Measurements from ENCODE around the gene SLC22A31.

SLC22A31 gene

DNA sequence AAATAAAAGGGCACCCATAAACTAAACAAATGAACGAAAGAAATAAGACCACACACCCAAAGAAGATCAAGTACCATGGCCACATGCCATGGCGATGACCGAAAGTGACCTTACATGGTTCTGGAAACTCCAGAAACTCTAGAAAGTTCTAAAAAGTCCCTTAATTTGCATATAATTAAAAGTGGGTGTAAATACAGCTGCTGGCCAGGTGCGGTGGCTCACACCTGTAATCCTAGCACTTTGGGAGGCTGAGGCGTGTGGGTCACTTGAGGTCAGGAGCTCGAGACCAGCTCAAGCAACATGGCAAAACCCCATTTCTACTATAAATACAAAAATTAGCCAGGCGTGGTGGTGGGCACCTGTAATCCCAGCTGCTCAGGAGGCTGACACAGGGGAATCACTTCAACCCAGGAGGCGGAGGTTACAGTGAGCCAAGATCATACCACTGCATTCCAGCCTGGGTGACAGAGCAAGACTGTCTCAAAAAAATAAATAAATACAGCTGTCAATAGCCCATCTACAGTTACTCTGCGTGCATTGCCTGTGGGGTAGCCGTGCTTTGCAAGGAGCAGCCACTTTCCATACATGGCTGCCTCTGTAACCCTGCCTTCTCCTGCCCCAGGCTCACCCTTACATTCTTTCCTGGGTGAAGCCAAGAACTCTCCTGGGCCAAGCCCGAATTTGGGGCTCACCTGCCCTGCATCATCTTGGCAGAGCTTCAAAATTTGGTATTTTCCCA, 10.0 kb upstream of the SLC22A31 start:
- H3K9me3 Mint-ChIP-seq = no peaks in the 10 kb centered on the region

DNA sequence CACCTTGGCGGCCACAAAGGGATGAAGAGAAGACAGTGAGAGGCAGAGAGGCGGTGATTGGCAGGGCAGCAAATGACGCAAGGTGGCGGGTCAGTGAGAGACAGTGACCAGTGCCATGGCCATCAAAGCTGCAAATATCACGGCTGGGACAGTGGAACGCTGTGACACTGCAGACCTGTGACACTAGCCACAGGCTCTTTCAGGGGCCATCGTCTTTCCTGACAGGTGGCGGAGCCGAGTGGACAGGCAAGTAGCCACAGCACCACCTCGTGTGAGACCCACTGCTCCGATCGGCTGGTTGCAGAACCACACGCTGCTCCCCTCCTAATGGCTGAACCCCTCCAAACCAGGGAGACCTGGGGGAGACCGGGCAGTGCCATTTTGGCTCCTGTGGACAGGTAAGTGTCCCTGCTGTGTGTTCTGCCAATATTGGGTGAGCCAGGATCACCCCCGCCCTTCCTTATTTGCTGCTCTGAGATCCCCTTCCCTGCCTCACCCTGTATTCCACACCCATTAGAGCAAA, 9.2 kb upstream of the SLC22A31 start:
- no peak overlapping the region for H3K4me3 Mint-ChIP-seq
- H3K4me1 Mint-ChIP-seq = no peaks in the 10 kb centered on the region
- DNase-seq (ENCODE audit: low spot score in 2 of 2) (no peak), ATAC-seq (replicated peaks; ENCODE audit: extremely low read depth, poor library complexity, severe bottlenecking) (no peak)
- peaks cover 51% of the 10 kb centered on the region for H3K27me3 Mint-ChIP-seq
- no peaks in the 10 kb centered on the region for H3K9me3 Mint-ChIP-seq
- no peaks in the 10 kb centered on the region for H3K36me3 Mint-ChIP-seq (ENCODE audit: insufficient read depth)
- H3K27ac Mint-ChIP-seq (ENCODE audit: low read depth) = no peak overlapping the region

More for the DNA sequence above, 10.0 kb upstream of the SLC22A31 start:
- ATAC-seq (replicated peaks; ENCODE audit: extremely low read depth, poor library complexity, severe bottlenecking) (no peak), DNase-seq (ENCODE audit: low spot score in 2 of 2) (no peak)
- no peaks in the 10 kb centered on the region for H3K36me3 Mint-ChIP-seq (ENCODE audit: insufficient read depth)
- no peak overlapping the region for H3K4me3 Mint-ChIP-seq
- no peaks in the 10 kb centered on the region for H3K4me1 Mint-ChIP-seq
- no peak overlapping the region for H3K27ac Mint-ChIP-seq (ENCODE audit: low read depth)
- H3K27me3 Mint-ChIP-seq = peaks cover 45% of the 10 kb centered on the region

DNA sequence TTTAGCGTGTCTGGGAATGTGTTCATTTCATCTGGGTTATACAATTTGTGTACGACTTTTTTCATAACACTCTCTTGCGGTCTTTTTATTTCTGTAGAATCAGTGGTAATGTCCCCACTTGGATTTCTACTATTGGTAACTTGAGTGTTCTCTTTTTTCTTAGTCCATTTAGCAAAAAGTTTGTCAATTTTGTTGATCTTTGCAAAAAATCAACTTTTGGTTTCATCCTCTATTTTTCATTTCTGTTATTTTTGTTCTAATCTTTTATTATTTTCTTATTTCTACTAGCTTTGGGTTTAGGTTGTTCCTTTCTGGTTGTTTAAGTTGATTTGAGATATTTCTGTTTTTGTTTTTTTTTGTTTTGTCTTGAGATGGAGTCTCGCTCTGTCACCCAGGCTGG, 7.7 kb upstream of the SLC22A31 start:
- ATAC-seq (replicated peaks; ENCODE audit: extremely low read depth, poor library complexity, severe bottlenecking) (no peak), DNase-seq (ENCODE audit: low spot score in 2 of 2) (no peak)
- Mint-ChIP-seq H3K4me1 (peaks cover 4% of the 10 kb centered on the region), H3K27me3 (peaks cover 67% of the 10 kb centered on the region), H3K4me3 (no peak overlapping the region), H3K9me3 (no peaks in the 10 kb centered on the region), H3K36me3 (ENCODE audit: insufficient read depth) (no peaks in the 10 kb centered on the region), H3K27ac (ENCODE audit: low read depth) (no peak overlapping the region)

DNA sequence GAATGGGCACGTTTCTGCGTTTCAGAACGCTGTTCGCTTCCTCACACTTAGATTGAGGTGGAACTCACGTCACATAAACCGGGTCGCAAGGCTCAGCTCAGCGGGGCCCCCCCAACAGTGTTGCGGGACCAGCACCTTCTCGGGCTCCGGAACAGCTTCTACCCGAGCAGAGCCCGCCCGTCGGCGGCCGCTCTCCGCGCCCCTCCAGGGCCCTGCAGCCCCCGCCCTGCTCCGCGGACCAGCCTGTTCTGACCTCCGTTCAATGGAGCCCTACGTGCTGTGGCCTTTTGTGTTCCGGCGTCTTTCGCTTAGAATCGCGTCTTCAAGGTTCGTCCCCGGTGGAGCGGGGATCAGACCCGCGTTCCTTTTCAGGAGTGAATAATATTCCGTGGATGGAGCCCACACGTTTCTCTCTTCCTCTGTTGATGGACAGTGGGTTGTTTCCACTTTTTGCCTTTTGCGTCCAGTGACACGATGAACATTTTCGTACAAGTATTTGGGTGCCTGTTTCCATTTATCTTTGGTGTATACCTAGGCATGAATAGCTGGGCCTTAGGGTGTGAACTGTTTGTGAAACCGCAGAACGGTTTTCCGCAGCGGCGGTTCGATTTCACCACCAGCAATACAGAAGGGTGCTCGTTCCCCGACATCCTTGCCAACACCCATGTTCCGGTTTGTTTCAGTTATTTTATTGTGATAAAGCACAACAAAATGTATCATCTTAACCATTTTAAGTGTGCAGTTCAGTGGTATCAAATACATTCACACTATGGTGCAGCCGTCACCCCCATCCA, 2.3 kb upstream of the SLC22A31 start:
- peaks cover 59% of the 10 kb centered on the region for H3K27me3 Mint-ChIP-seq
- H3K4me3 Mint-ChIP-seq = peak overlapping the region; percentile 64
- H3K4me1 Mint-ChIP-seq = peaks cover 10% of the 10 kb centered on the region
- no peaks in the 10 kb centered on the region for H3K9me3 Mint-ChIP-seq
- no peak overlapping the region for H3K27ac Mint-ChIP-seq (ENCODE audit: low read depth)
- DNase-seq (ENCODE audit: low spot score in 2 of 2) (no peak), ATAC-seq (replicated peaks; ENCODE audit: extremely low read depth, poor library complexity, severe bottlenecking) (no peak)
- peaks cover 6% of the 10 kb centered on the region for H3K36me3 Mint-ChIP-seq (ENCODE audit: insufficient read depth)

DNA sequence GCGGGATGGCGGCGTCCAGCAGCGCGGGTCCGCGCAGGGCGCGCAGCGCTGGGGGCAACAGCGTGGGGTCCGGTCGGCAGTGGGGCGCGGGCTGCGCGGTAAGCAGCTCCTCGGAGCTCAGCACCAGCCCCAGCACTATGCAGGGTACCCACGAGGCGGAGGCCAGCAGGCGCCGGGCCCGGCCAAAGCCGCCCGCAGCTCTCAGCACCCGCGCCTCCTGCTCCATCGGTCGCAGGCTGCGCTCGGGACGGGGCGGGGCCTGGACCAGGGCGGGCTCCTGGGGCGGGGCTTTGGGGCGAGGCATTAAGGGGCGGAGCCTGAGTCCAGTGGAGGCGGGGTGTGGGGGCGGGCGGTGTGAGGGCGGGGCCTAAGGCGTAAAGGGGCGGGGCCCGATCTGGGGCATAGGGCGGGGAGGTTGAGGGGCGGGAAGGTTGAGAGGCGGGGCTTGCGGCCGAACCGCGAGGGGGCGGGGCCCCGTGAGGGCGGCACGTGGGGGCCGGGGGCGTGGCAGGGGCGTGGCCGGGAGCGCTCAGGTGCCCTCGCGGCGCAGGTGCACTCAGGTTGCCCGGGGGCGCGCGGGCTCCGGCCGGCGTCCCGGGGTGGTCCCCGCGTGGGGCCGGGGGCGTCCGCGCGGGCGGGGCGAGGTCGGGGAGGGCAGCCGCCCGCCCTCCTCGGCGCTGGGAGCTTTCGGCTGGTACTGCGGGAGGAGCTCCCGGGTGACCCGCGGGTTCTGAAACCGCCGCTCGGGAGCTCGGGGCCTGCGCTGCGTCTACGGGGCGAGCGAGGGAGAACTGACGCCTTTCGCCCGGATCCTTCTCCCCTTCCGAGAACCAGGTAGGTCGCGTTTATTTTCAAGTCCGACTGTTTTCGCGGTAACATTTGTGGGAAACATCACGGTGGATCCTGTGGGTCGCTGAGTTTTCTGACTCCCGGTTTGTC, 1.4 kb upstream of the SLC22A31 start:
- ATAC-seq (replicated peaks; ENCODE audit: extremely low read depth, poor library complexity, severe bottlenecking) (peak; percentile 61), DNase-seq (ENCODE audit: low spot score in 2 of 2) (peak in 1 of 2 donors; percentile 38)
- H3K4me3 Mint-ChIP-seq = peak overlapping the region; percentile 64
- H3K27ac Mint-ChIP-seq (ENCODE audit: low read depth) = no peak overlapping the region
- H3K9me3 Mint-ChIP-seq = no peaks in the 10 kb centered on the region
- peaks cover 10% of the 10 kb centered on the region for H3K4me1 Mint-ChIP-seq
- H3K36me3 Mint-ChIP-seq (ENCODE audit: insufficient read depth) = peaks cover 6% of the 10 kb centered on the region
- peaks cover 57% of the 10 kb centered on the region for H3K27me3 Mint-ChIP-seq

DNA sequence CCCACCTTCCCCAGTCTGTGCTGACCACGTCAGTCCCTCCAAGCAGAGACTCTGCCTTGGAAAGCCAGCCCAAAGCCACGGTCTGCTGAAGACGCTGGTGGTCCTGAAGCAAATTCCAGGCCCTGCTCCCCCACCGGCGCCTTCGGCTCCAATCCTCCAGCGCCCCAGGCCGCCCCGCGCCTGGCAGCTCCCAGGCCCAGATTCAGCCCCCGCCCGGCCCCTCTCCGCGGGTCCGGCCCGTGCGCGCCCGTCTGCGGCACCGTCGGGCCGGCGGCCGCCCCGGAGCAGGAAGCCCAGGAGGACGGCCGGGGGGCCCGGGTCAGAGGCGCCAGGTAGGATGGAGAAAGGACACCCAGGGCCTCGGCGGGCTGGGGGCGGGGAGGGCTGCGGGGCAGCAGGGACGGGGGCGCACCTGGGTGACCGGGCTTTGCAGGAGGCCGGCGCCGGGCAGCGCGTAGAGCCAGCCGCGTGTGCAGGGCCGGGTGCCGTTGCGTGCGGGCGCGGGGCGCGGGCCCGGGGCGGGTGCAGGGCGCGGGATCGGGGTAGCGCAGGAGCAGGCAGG, 594 bp upstream of the SLC22A31 start:
- Mint-ChIP-seq H3K4me1 (peaks cover 10% of the 10 kb centered on the region), H3K36me3 (ENCODE audit: insufficient read depth) (peaks cover 8% of the 10 kb centered on the region), H3K9me3 (no peaks in the 10 kb centered on the region), H3K27ac (ENCODE audit: low read depth) (no peak overlapping the region), H3K27me3 (peaks cover 52% of the 10 kb centered on the region), H3K4me3 (peak overlapping the region; percentile 25)
- DNase-seq (ENCODE audit: low spot score in 2 of 2) (no peak), ATAC-seq (replicated peaks; ENCODE audit: extremely low read depth, poor library complexity, severe bottlenecking) (no peak)

DNA sequence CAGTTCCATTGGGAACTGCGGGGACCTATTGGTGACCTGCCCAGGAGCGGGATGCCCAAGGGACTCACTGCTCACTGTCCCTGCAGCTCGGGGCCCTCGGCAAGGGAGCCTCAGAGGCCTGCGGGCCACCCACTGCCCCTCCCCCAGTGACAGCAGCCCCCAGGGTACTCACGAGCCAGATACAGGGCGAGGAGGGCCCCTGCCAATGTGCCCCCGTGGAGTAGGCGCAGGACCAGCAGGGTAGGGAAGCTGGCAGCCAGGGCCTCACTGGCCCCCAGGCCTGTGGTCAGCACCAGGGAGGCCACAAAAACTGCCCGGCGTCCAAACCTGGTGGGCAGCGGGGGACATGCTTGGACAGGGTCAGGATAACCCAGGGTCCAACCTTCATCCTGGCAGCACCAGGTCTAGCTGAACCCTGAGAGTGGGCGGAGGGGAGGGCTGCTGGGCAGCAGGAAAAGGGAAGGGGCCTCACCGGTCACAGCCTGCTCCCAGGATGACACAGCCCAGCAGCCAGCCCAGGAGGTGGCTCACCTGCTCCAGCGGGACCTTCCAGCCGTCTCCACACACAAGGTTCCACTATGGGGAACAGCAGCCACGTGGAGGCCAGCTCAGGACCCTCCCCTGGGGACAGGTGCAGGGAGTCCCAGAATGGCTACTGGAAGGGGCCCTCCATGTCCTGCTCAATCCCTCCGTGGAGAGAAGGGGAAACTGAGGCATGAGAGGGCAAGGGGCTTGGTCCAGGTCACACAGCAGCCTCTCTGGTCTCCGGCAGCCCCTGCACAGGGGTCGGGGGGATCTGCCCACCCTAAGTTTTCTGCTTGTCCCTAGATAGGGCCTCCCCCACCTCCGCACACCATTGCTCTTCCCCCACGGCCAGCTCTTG, 855 bp downstream of the SLC22A31 start:
- ATAC-seq (replicated peaks; ENCODE audit: extremely low read depth, poor library complexity, severe bottlenecking) = no peak
- peaks cover 8% of the 10 kb centered on the region for H3K36me3 Mint-ChIP-seq (ENCODE audit: insufficient read depth)
- H3K4me3 Mint-ChIP-seq = no peak overlapping the region
- DNase-seq (ENCODE audit: low spot score in 2 of 2) = no peak
- no peak overlapping the region for H3K27ac Mint-ChIP-seq (ENCODE audit: low read depth)
- H3K27me3 Mint-ChIP-seq = peaks cover 45% of the 10 kb centered on the region
- peaks cover 10% of the 10 kb centered on the region for H3K4me1 Mint-ChIP-seq
- no peaks in the 10 kb centered on the region for H3K9me3 Mint-ChIP-seq

DNA sequence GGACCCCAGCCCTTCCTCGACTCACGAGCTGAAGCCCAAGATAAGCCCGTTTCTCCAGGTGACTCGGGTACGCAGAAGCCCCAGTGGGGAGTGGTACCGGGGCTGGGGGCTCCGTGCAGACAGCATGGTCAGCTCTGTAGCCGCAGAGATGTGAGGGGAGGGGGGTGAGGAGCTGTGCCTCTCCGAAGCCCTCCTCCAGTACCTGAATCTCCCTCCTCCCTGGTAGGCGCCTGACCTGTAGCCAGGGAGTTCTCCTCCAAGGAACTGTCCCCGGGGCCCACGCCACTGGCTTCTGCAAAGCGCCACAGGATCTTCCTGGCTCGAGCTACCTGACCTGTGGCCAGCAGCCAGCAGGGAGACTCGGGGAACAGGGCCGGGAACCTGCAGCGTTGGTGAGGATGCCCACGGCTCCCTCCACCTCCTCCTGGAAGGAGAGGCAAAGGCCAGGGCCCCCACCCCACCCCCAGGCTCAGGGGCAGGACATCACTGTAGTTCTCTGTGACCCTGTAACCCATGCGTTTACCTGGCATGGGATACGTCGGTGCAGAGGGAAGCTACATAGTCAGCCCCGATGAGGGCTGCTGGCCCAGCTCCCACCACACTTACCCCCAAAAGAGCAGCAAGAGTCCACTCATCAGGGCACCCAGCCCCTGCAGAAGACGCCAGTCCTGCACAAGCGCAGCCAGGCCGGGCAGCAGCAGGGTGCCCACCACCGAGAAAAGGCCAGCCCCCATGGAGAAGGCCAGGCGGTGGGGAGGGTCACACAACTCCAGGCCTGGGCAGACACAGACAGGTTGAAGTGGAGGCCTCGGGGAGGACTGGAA, 1.7 kb downstream of the SLC22A31 start:
- no peak overlapping the region for H3K27ac Mint-ChIP-seq (ENCODE audit: low read depth)
- no peak overlapping the region for H3K4me3 Mint-ChIP-seq
- no peak for ATAC-seq (replicated peaks; ENCODE audit: extremely low read depth, poor library complexity, severe bottlenecking)
- H3K27me3 Mint-ChIP-seq = peaks cover 36% of the 10 kb centered on the region
- H3K4me1 Mint-ChIP-seq = peaks cover 10% of the 10 kb centered on the region
- H3K36me3 Mint-ChIP-seq (ENCODE audit: insufficient read depth) = peaks cover 10% of the 10 kb centered on the region
- H3K9me3 Mint-ChIP-seq = no peaks in the 10 kb centered on the region
- no peak for DNase-seq (ENCODE audit: low spot score in 2 of 2)

DNA sequence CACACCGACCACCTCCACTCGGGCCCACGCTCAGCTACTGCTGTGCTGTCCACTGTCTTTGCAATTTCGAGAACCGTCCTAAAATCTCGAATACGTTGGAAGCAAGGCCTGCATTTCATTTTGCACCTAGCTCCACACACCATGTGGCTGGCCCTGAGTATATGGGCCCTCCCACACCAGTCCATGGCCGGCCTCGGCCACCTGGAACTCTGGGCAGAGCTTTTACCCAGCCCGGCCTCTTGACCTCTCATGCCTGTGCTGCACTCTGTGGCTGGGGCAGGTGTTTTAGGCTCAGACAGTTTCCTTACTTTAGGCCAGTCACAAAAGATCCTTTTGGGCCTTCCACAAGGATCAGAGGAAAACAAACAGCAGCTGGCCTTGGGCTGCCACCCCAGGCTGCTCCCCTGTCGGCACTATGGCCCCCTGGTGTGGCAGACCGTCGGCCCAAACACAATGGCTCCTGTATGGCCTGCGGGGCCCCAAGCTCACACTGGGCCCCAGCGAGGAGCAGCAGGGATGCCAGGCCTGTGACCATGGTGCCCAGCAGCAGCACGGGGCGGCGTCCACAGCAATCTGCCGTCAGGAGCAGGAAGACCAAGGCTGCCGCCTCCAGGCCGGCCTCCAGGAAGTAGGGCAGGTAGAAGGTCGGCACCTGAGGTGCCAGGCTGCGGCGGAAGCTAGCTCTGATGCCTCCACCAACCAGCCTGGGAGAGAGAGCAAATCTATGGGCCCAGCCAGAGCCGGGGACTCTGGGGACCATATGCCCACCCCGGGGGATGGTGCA, 2.5 kb downstream of the SLC22A31 start:
- Mint-ChIP-seq H3K27me3 (peaks cover 28% of the 10 kb centered on the region), H3K36me3 (ENCODE audit: insufficient read depth) (peaks cover 10% of the 10 kb centered on the region), H3K27ac (ENCODE audit: low read depth) (no peak overlapping the region), H3K4me3 (no peak overlapping the region), H3K4me1 (peaks cover 4% of the 10 kb centered on the region), H3K9me3 (no peaks in the 10 kb centered on the region)
- no peak for DNase-seq (ENCODE audit: low spot score in 2 of 2)
- no peak for ATAC-seq (replicated peaks; ENCODE audit: extremely low read depth, poor library complexity, severe bottlenecking)

DNA sequence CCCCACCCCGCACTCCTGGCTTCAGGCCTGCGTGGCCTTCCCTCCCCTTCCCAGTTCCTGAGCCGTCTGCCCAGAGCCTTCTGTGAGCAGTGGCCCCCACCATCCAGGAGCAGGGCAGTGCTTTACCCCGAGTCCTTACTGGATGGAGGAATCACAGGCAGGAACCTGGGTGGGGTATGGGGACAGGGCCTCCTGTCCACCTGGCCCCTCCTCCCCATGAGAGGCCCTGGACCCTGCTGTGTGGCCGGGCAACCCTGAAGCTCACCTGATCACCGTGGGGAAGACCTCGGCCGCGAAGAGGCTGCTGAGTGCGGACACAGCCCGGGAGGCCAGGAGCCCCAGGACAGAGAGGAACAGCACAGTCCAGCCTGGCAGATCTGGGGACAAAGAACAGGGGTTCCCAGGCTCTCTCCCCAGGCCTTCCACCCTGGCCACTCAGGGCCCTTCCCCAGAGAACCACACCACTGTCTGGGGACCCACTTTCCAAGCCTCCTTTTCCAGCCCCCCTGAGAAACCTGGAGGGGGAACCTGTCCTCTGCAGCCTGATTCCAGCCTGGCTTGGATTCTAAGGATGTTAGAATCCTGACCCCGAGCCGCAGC, 3.2 kb downstream of the SLC22A31 start:
- Mint-ChIP-seq H3K4me1 (no peaks in the 10 kb centered on the region), H3K4me3 (no peak overlapping the region), H3K27me3 (peaks cover 23% of the 10 kb centered on the region), H3K27ac (ENCODE audit: low read depth) (no peak overlapping the region), H3K9me3 (no peaks in the 10 kb centered on the region), H3K36me3 (ENCODE audit: insufficient read depth) (peaks cover 9% of the 10 kb centered on the region)
- no peak for DNase-seq (ENCODE audit: low spot score in 2 of 2)
- no peak for ATAC-seq (replicated peaks; ENCODE audit: extremely low read depth, poor library complexity, severe bottlenecking)

All from central memory CD8-positive, alpha-beta T cell (primary cell).